Heart left ventricle (tissue), 16 donors: ENCODE results near the gene SH3PXD2A. TPM values are rescaled to one million over a fixed set of nuclear protein-coding genes. Genes with fewer than 3 reads are reported as not detected.

ENCODE experiments used
- ATAC-seq, 4 donors: fragments of 200-7000 bp; cut with Tn5 transposase; one replicate each; pipeline ENCODE4 v1.9.1; 2020 to 2022; ENCODE audit warnings: moderate library complexity in 4 of 4, mild to moderate bottlenecking in 3 of 4, moderate number of reproducible peaks in 1 of 4
- DNase-seq, 5 donors: peaks; one replicate each; pipeline ENCODE4 v3.0.0-alpha.2; 2020
- H3K27ac ChIP-seq, 12 donors: fragments of 200-600 bp; sonication (generic) in 4 of 12; one replicate each; pipeline versions ENCODE4 v1.5.0 to v1.8.0; 2016 to 2022; ENCODE audit warnings: mild to moderate bottlenecking in 2 of 12
- H3K27me3 ChIP-seq, 9 donors: fragments of 200-600 bp; sonication (generic) in 2 of 9; one replicate each; pipeline versions ENCODE4 v1.5.1 to v1.8.0; 2016 to 2022; ENCODE audit warnings: mild to moderate bottlenecking in 3 of 9
- H3K36me3 ChIP-seq, 9 donors: fragments of 200-600 bp; sonication (generic) in 2 of 9; one replicate each; pipeline versions ENCODE4 v1.5.0 to v1.8.0; 2018 to 2022; ENCODE audit warnings: mild to moderate bottlenecking in 2 of 9
- H3K4me1 ChIP-seq, 12 donors: fragments of 200-600 bp; sonication (generic) in 4 of 12; one replicate each; pipeline versions ENCODE4 v1.5.0 to v1.8.0; 2016 to 2022; ENCODE audit warnings: mild to moderate bottlenecking in 3 of 12
- H3K4me3 ChIP-seq, 12 donors: fragments of 200-600 bp; sonication (generic) in 4 of 12; one replicate each; pipeline versions ENCODE4 v1.5.0 to v1.8.0; 2017 to 2022; ENCODE audit warnings: mild to moderate bottlenecking in 9 of 12, moderate library complexity in 4 of 12
- H3K9me3 ChIP-seq, 12 donors: fragments of 200-600 bp; sonication (generic) in 4 of 12; one replicate each; pipeline versions ENCODE4 v1.5.0 to v1.8.0; 2016 to 2022; ENCODE audit warnings: mild to moderate bottlenecking in 1 of 12
- POLR2A ChIP-seq, 2 donors: fragments of 450-650 bp; IDR thresholded peaks; one replicate each; pipeline ENCODE4 v1.6.1; 2017; ENCODE audit warnings: antibody characterized with exemption in 2 of 2, mild to moderate bottlenecking in 2 of 2, moderate library complexity in 2 of 2
- WGBS, 4 donors: extraction: QIAGEN DNeasy Blood & Tissue Kit in 2 of 4; methylation state at CpG; one replicate each; pipeline versions ENCODE4 v1.1.5 to v1.1.7; 2013 to 2018; 5-methylcytosine and 5-hydroxymethylcytosine counted together
- intact Hi-C, 10 donors: fragments of 100-400 bp; cut with DNase I; formaldehyde crosslinking; loops; one replicate each; pipeline versions ENCODE4 v1.11.1 to v1.14.2; 2022
- polyA plus RNA-seq, 2 donors: library from polyadenylated mRNA; stranded (reverse); fragments of 200-250 nt; gene quantifications; one replicate each; pipeline ENCODE4 v1.2.3, GENCODE V29; 2013
- total RNA-seq, 9 donors: library from RNA; depleted of rRNA in 2 of 9; stranded (reverse); fragments of >200 nt in 2 of 9; fragmentation: NEBNext Ultra II Directional in 3 of 9; extraction: Animal tissue kit (Norgen Biotek cat#: 25700) in 3 of 9; gene quantifications; one replicate each; pipeline versions ENCODE4 v1.1.0 to v1.2.4, GENCODE V29; 2016 to 2023
- TF ChIP-seq, protein P1 (sequence below), 12 donors: fragments of 200-600 bp; sonication (generic) in 4 of 12; IDR thresholded peaks; one replicate each; pipeline versions ENCODE4 v1.5.0 to v1.8.0; 2018 to 2022; ENCODE audit warnings: antibody characterized with exemption in 12 of 12, mild to moderate bottlenecking in 5 of 12
- donor health status: ischemic (EF 13 %, LVEDD 7.1; RV severe dilation, severe dysfunction).
- donor health status: healthy with polysubstance abuse.
- donor health status: DM: no; HTN: yes; CAD: no.
- donor health status: DM: no; HTN: no; CAD: no.
- donor health status: ischemic (EF 25% LVEDD 6.9; RV normal size, moderate dysfunction).
- donor health status: ischemic (EF 25% LVEDD 5.7; RV mildly dilated, moderate dysfunction).
- donor health status: healthy.
- donor health status: DM: yes; HTN: yes; CAD: no.
- donor health status: ischemic (EF 35%, LVEDD 5.7; RV mildly dilated, moderate dysfunction).
- donor health status: nonischemic (EF 11% LVEDD 7.7; RV severe dilation, severe dysfunction).
- donor health status: DM: yes; HTN: yes; CAD: no.
- donor health status: PGD.
- donor health status: ischemic (EF 29% LVEDD 5.4; RV normal size, mild dysfunction).
- donor health status: nonischemic (EF 23%, LVEDD 6.1; RV moderate dilation, normal function).

The SH3PXD2A gene
- total and polyA plus RNA-seq, 11 donors: 11.8 to 43.4 (median 31.1) TPM

DNA sequence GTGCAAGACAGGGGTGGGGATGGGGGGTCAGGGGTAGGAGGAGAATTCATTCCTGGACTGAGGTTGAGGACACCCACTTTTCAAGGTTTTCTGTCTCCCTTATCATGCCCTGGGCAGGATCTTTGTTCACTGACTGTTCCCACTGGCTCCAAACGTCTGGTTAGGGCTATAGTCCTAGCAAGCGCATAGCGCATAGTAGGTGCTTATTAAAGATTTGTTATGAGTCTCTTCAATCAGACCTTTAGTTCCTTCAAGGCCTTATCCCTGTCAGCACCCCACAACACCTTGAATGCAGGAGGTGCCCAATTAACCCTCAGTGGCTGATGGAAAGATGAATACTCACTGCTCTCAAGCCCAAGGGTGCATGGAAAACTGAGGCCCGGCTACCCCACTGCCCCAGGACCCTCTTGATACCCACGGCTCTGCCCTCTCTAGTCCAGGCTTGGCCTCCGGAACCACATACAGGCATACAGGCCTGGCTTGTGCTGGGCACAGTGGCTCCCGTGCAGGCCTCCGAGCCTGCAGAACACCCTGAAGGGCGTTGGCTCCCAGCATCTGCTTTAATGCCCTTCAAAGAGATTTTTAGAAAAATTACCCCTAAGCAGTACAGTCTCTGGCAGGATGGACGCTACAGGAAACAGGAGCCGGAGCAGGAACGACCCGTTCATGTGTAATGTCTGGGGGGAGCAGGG lies 177.7 kb downstream of the SH3PXD2A start:
- no peak for TF ChIP-seq POLR2A (IDR thresholded peaks at IDR 0.05)
- TF ChIP-seq, protein P1, sequence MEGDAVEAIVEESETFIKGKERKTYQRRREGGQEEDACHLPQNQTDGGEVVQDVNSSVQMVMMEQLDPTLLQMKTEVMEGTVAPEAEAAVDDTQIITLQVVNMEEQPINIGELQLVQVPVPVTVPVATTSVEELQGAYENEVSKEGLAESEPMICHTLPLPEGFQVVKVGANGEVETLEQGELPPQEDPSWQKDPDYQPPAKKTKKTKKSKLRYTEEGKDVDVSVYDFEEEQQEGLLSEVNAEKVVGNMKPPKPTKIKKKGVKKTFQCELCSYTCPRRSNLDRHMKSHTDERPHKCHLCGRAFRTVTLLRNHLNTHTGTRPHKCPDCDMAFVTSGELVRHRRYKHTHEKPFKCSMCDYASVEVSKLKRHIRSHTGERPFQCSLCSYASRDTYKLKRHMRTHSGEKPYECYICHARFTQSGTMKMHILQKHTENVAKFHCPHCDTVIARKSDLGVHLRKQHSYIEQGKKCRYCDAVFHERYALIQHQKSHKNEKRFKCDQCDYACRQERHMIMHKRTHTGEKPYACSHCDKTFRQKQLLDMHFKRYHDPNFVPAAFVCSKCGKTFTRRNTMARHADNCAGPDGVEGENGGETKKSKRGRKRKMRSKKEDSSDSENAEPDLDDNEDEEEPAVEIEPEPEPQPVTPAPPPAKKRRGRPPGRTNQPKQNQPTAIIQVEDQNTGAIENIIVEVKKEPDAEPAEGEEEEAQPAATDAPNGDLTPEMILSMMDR (IDR thresholded peaks at IDR 0.05): no peak
- intact Hi-C loops: loop anchor here in 1 of 10 donors (5.0 kb wide), 1 partner anchor 65 kb away; no protein-coding TSS in a partner anchor
- Histone ChIP-seq H3K36me3 (no peaks in the 10 kb centered on the region), H3K4me3 (peak overlapping the region in 9 of 12 donors; percentile 21 to 49 (median 34)), H3K27me3 (no peaks in the 10 kb centered on the region), H3K4me1 (peaks cover 0 to 49% (median 32%) of the 10 kb centered on the region in 12 donors), H3K27ac (peak overlapping the region; percentile 11 to 89 (median 78)), H3K9me3 (no peaks in the 10 kb centered on the region)
- ATAC-seq (peak in 1 of 4 donors; percentile 8), DNase-seq (no peak)
- 48 to 56% (median 54%) methylated on average over 10 to 13 of the region's 13 CpGs for WGBS, 4 donors

DNA sequence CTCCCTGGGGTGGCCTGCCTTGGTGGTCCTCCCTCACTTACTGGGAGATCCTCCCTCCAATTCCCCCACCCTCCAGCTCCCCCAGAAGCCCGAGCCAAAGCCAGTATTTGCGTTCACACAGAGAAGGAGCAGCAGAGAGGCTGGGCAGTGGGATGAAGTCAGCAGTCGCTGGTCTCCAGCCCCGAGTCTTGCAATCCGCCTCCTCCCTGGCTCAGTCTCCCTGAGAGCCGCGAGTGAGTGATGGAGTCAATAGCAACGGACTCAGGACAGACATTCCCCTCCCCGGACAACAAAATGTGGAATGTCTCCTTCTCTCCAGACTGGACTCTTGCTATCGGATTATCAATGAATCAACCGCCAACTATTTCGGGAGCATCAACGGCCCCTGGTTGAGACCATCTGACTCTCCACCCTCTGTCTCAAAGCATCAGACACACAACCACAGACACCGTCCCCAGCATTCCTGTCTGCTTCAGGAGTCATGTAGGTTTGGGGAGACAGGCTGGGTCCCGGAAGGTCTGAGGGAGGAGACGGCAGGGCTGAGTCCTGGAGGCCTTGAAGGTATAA lies 178.4 kb downstream of the SH3PXD2A start:
- no peaks in the 10 kb centered on the region for H3K9me3 ChIP-seq
- peak overlapping the region in 11 of 12 donors; percentile 59 to 89 (median 79) for H3K27ac ChIP-seq
- 75 to 84% (median 77%) methylated on average over 16 of the region's 16 CpGs for WGBS, 4 donors
- H3K4me3 ChIP-seq: peak overlapping the region in 4 of 12 donors; percentile 4 to 49 (median 36)
- intact Hi-C loops: loop anchor here in 1 of 10 donors (5.0 kb wide), 1 partner anchor 65 kb away; no protein-coding TSS in a partner anchor
- ATAC-seq (peak; percentile 14 to 82 (median 60)), DNase-seq (peak; percentile 61 to 83 (median 72))
- peaks cover 0 to 52% (median 35%) of the 10 kb centered on the region in 12 donors for H3K4me1 ChIP-seq
- no peaks in the 10 kb centered on the region for H3K27me3 ChIP-seq
- H3K36me3 ChIP-seq: no peaks in the 10 kb centered on the region
- TF ChIP-seq, protein P1 (IDR thresholded peaks at IDR 0.05): no peak
- TF ChIP-seq POLR2A (IDR thresholded peaks at IDR 0.05): no peak

GRCh38 chr10:103676058-103676785 lies 179.2 kb downstream of the SH3PXD2A start:
- no peak overlapping the region for H3K4me3 ChIP-seq
- DNase-seq: peak in 1 of 5 donors; percentile 58
- H3K27ac ChIP-seq: peak overlapping the region in 10 of 12 donors; percentile 59 to 89 (median 78)
- TF ChIP-seq, protein P1 (IDR thresholded peaks at IDR 0.05): no peak
- no peaks in the 10 kb centered on the region for H3K36me3 ChIP-seq
- H3K9me3 ChIP-seq: no peaks in the 10 kb centered on the region
- ATAC-seq: peak in 1 of 4 donors; percentile 19
- WGBS, 4 donors: 63 to 83% (median 79%) methylated on average over 5 to 7 of the region's 7 CpGs
- no peaks in the 10 kb centered on the region for H3K27me3 ChIP-seq
- H3K4me1 ChIP-seq: peaks cover 0 to 56% (median 36%) of the 10 kb centered on the region in 12 donors
- intact Hi-C loops: loop anchor here in 1 of 10 donors (5.0 kb wide), 1 partner anchor 64 kb away; no protein-coding TSS in a partner anchor
